HG03135 (cell line): ENCODE measurements around the gene NKG7.

Source experiments
- ATAC-seq: cut with Tn5 transposase; IDR thresholded peaks from one replicate; pipeline ENCODE4 v1.9.1; 2021; ENCODE audit warnings: mild to moderate bottlenecking, moderate library complexity; ENCODE audit not compliant: unreplicated experiment

NKG7 gene

DNA sequence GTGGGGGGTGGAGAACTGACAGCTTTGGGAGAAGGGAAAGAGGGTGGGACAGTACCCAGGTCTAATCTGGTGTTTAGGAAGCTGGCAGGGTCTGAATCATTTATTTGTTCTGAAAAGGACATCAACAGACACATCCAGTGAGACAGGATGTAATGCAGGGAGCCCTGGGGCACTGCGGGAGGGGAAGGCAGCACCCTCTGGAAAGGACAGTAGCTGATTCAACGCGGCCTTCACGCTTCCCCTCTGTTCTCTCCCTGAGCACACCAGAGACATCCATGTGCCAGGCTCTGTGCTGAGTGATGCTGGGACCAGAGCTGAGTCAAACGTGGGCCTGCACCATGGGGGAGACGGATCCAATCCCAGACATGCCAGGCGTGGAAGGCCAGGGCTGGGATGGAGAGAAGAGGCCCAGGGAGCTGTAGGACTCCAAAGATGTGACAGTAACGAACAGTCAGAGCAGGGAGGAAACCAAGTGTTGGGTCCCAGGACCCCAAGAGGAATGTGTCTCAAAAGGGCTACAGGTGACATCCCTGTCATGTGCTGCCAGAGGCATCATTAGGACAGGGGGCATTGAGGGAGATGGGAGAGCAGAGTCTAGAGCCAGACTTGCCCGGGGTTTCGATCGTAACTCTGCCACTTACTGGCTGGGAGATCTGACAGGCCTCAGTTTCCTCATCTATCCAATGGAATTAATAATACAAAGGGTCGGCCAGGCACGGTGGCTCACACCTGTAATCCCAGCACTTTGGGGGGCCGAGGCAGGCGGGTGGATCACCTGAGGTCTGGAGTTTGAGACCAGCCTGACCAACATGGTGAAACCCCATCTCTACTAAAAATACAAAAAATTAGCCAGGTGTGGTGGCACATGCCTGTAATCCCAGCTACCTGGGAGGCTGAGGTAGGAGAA lies 8.0 kb downstream of the NKG7 start:
- ATAC-seq = no peak

DNA sequence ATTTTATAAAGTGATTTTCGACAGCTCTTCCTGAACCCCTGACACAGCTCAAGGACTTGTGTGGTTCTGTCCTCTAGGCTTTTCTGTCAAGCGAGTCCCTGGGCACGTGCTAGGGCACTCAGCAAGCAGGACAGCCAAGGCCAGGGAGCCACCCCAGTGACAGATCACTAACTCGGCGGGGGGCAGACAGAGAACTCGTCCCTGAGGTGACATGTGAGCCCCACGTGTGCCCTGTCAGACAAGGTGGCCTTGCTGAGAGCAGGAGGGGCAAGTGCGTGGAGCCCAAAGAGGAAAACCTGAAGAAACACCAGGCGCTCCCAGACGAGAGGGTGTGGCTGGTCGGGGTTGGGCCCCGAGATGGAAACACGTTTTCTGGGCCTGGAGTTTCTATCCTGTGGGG lies 11.2 kb downstream of the NKG7 start:
- no peak for ATAC-seq

DNA sequence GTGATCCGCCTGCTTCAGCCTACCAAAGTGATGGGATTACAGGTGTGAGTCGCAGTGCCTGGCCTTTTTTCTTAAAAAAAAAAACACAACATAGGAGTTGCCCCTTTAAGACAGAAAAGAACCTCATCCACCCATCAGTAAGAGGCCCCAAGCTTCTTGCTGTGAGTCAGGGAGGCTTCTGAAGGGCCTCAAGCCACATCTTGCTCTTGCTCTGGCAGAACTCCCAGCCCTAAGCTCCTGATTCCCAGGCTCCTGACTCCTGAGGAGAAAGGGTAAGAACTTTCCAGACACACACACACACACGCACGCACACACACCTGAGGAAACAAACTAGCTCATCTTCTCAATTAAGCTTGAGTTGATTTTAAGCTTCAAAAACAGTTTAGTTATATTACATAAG lies 13.2 kb downstream of the NKG7 start:
- ATAC-seq = no peak

DNA sequence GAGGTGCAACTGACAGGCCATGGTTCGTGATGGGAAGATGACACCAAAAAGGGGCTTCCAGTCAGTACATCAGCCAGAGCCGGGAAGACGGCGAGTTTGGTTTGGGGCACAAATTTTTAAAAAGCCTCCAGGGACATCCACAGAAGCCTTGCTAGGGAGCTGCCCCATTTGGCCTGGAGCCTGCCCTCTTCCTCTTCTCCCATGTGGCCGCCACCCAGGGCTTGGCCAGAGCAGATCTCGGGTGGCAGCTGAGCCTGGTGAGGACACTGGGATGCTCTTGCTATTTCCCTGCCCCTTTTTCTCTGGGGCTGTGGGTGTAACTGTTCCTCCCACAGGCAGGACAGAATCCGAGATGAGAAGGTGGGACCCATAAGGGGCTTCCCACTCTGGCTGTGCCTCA lies 14.5 kb downstream of the NKG7 start:
- ATAC-seq = no peak

DNA sequence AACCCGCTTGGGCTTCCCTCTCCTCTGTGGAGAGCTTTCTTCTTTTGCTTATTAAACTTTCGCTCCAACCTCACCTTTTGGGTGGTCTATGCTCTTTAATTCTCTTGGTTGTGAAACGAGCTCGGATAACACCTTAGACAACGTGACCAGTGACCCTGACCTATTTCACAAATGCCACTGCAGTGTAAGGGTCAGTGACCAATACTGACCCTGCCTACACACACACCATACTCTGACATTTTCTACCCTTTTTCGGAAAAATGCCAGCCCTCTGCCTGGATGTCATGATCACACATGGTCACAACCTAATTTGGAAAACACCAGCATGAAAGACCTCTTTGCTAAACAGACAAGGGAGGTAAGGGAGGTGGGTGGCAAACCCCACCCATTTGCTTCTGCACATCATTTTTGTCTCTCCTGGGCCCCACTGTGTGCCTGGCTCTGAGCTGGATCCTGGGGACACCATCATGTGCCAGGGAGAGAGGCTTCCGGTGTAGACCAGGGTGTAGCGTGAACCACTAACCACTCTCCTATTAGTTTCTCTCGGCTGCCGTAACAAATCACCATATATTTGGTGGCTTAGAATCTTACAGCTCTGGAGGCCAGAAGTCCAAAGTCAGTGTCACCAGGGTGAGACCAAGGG lies 16.2 kb downstream of the NKG7 start:
- no peak for ATAC-seq

DNA sequence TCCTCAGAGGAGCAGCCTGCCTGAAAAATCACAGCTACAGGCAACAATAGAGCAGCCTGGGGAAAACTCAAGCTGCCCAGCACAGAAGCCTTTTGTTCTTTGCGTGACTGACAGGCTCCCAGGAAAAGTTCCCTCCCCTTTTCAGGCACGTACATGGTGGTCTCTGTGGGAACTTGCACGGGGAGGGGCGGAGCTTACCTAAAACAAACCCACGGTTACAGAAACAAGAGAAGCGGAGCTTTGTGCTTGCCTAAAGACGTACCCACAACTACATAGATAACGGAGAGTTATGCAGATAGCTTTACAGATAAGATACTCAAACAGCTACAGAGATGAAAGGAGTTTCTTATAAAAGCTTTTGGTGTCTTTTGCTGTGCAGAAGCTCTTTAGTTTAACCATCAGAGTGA lies 17.7 kb downstream of the NKG7 start:
- no peak for ATAC-seq

DNA sequence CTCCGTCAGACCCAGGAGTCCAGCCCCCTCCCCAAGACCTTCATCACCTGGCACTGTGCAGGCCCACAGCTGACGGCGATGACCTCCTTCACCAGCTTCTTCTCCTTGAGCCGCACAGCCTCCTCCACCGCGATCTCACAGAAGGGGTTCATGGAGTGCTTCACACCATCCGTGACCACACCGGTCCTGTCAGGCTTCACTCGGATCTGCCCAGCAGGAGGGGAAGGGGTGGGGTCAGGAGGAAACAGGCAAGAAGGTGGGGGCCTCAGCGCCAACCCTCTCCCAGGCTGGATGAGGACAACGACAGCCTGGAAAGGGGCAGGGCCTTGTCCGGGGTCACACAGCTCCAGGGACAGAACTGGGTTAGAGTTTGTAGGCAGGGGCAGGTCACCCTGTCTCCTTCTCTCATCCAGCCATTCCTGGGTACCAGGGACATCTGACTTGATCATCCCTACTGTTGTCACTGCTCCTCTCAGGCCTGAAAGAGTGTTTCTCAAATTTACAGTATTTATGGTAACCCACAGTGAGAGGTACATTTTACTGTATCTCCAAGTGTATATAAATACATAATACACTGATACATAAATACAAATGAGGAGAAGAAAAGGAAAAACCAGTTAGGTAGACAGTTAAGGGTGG lies 18.2 kb downstream of the NKG7 start:
- ATAC-seq = no peak

DNA sequence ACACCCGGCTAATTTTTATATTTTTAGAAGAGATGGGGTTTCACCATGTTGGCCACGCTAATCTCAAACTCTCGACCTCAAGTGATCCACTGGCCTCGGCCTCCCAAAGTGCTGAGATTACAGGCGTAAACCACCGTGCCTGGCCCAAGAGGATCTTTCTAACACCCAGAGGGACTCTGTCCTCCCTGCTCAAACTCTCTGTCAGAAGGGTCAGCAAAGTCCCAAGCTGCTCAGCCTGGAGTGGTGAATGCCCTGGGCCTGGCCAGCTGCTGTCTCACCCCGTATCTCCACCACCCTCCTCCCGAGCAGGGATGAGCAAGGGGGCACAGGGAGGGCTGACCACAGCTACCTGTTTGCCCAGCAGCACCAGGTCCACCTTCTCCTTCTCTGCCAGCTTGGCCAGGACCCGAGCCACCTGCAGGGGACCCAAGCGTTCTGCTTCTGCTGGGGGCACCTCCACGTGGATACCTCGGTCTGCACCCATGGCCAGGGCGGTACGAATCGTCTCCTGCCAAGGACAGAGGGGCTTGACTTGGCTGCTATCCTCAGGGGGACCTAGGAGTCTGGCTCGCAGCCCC lies 19.6 kb downstream of the NKG7 start:
- no peak for ATAC-seq

DNA sequence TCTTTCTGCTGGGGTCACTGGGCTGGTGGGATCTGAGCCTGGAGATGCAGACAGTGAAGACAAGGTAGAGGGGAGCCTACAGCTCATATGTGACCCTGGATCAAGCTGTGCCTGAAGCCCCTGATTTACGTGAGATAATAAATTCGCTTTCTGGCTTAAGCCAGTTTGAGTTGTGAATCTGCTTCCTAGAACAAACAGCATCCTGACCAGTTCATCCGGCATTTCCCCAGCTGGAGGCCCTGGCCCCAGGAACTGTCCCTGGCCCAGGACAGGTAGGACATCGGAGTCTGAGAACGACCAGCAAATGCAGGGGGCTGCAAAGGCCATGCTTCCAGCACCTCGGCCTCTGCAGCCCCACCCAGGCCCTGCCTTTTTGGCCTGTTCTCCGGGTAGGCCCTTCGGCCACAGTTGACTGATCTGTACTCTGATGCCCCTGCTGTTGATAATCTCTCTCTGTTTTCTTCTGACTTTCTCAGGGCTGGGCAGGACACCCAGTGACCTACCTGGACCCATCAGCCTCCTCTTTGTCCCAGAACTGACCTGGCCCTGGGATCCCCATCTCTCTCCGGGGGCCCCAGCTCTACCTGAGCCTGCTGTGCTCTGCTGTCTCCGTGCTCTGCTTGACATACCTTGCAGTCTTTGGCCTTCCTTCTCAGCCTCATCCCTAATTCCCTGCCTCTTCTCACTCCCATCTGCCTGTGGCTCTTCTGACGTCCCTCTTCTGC lies 21.0 kb downstream of the NKG7 start:
- no peak for ATAC-seq

DNA sequence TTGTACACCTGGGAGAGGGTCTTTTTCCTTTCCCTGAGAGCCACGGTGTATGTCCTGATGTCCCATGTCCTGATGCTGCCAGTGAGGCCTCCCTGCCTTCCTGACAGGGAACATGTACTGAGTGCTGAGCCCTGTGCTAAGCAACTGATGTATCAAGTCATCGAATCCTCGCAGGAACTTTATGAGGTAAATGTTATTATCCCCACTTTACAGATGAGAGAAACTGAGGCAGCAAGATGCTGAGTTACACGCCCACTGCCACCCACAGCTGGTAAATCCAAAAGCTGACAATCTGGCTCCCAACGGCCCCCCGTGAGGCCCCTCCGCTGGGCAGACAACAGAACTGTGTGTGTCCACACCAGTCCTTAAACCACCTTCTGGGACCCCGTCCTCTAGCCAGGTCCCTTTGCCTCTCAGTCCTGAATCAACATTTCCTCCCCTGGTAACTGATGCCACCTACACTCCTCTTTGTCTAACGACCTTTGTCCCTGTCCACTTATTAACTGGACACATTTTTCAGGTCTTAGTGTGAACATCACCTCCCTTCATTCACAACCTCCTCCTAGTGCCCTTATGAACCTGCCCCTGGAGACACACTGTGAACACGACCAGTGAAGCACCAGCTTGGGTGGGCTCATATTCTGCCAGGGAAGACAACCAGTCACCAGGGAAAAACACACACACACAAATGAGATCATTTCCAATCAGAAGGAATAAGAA lies 25.1 kb downstream of the NKG7 start:
- no peak for ATAC-seq

DNA sequence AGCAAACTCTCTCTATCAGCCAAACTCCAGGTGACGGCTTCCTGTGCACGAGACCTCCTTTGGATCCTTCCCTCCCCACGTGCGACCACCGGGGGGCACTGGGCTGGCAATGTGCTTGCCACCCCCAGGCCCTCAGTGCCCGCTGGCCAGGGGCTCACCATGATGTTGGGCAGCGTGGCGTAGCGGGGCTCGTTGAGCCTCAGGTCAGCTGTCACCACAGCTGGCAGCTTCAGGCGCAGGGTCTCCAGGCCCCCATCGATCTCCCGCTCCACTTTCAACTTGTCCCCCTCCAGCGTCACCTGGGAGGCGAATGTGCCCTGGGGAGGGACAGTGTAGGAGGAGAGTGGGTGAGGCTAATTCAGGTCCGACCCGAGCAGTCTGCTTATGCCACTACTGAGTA lies 25.7 kb downstream of the NKG7 start:
- ATAC-seq = no peak

DNA sequence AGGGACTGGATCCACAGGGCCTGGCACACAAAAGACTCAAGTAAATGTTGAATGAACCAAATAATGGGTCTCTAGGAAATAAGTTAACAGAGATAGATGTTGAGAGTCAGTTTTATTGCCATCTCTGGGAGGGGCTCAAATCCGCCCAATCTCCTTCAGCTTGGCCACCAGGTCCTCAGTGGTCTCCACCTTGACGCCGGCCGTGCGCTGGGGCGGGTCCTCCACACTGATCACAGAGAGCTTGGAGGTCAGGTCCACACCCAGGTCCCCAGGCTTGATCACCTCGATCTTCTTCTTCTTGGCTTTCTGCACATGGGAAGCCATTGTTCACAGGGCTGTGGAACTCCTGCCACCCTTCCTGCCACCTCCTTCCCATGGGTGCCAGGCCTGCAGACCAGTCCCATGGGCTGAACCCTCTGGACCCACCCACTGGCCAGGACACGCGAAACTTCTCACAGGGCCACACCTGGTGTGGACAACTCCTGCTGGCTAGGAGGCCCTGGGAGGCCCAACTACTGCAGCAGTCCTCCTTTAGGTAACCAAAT lies 27.3 kb downstream of the NKG7 start:
- no peak for ATAC-seq

DNA sequence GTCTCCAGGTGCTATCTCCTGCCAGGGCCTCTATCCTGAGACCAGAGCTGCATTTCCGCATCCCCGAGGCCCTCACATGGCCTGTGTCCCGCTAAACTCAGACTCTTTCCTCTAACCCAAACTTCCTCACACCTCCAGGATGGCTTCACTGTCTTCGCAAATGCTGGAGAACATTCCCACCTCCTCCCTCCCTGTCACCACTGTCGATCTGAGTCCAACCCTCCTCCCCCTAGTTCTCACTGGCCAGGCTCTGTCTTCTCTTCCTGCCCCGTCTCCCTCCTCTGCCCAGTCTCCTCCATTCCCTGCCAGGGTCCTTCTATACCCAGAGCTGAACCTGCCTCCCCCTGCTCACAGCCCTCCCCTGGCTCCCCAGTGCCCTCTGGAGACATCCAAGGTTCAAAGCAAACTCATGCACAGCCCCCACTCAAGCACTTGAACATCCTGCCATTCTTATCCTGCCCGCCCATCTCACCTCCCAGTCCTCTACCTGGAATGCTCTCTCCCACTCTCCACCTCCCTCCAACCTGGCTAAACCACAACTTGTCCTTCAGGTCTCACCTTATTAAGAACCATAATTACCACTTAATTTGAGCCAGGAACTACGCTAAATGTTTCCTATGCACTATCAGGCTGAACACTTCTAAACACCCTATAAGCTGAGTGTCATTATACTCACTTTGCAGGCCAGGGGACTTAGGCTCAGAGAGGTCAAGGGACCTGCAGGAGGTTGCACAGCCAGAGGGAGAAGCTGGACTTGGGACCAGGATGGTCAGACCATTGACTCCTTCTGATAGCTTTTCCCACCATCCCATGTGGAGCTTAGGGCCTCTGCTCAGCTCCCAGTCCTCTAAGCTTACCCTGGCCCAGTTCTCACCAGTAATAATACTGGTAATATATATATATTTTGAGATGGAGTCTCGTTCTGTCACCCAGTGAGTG lies 29.6 kb downstream of the NKG7 start:
- ATAC-seq = no peak

DNA sequence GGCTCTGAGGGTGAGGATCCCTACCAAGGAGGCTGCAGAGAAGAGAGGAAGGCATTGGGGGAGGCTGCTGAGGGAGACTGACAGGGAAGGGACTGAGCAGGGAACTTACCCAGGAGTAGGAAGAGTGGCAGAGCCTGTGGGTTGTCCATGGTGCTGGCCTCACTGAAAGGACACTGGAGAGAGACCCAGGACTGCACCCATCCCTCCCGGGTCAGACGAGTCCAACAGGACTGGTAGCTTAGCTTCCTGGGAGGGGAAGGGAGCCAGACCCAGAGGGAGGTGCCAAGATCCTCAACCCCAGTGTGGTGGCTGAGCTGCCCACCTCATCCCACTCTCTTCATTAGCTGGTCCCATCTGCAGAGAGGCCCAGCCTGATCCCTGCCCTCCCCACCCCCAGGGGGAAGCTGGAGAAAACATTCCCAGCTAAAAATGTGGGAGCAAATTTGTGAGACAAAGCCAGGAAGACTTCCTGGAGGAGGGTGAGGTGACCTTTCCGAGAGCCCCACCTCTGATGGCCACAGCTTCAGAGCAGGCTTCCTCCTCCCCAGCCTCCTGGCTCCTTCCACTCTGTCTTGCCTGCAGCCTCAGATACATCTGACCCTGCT lies 30.4 kb downstream of the NKG7 start, which contains the start of gene VSIG10L:
TSS of gene VSIG10L (minus strand) at position 164 of the 605 bp plus-strand sequence. CDS start at position 149, 15 bp downstream.
- no peak for ATAC-seq

DNA sequence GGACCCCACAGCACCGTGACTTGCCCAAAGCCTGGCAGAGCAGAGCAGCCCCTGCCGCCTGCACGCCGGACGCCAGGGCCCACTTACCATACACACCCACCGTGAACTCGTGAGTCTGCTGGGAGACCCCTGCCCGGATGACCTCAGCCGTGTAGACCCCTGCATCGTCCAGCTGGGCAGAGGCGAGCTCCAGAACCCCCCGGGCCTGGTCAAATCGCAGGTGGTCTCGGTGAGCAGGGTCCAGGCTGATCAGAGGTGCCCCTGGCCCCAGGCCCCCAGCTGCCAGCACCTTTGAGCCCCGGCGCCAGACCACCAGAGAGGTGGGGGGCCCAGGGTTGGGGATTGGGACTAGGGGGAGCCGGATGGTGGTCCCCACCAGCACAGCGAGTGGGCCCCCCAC lies 31.4 kb downstream of the NKG7 start:
- ATAC-seq = no peak

DNA sequence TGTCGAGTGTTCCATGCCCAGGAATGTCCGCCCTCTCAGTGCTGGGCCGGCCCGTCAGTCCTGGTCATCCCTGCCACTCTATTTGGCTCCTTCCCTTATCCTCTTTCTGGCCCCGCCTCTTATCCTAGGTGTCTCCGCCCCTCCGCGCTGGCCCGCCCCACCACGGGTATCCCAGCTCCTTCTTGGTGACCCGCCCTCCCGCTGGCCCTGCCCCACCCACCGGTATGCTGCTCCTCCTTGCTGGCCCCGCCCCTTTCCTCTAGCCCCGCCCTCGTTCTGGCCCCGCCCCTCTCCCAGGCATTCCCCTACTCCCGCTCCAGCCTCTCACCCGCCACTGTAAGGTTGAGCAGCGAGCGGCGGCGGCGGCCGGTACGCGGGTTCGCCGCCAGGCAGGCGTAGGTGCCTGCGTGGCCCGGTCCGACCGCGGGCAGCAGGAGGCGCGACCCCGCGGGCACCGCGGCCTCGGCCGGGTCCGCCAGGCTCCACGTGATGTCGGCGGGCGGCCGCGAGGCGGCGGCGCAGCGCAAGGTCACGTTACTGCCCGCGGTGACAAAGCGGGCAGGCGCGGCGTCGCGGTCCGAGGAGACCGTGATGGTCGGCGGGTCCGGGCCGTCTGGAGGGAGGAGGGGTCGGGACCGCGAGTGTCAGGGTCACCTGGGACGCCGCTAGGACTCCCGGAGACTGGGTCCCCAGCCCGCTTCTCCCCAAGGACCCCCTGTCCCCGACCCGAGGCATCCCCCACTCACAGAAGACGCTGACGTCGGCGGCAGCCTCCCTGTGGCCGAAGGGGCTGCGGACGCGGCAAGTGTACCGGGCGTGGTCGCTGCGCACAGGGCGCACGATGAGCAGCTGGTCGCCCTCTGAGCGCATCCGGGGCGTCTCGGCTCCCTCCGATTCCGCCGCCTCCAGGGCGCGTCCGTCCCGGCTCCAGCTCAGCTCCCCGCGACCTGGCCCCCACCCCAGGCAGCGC lies 32.5 kb downstream of the NKG7 start:
- peak; percentile 54 for ATAC-seq

DNA sequence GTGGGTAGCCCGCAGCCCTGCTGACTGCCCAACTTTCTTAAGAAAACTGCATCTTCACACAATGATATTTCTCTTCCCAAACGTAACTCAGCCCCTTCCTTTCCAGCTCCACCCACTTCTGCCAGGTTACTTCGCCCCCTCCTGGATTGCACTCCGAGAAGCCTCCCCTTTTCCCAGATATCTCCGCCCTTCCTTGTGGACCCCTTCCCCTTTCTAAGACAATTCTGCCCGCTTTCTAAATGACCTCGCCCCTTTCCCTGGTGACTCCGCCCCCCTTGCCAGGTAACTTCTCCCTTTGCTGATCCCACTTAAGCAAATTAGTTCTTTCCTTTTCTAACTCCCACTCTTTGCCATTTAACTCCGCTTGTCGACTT lies 33.2 kb downstream of the NKG7 start:
- no peak for ATAC-seq
